CD14-positive monocyte (primary cell): ENCODE measurements around the gene MRPL21. TPM values are rescaled to one million over a fixed set of nuclear protein-coding genes. Genes with fewer than 3 reads are reported as not detected.

ENCODE experiments used
- DNase-seq, 3 donors: peaks; one replicate each; pipeline ENCODE4 v3.0.0-alpha.2; 2011 to 2022
- H2AFZ ChIP-seq: 2 replicates; pipeline ENCODE4 v1.6.0; 2012; ENCODE audit warnings: mild to moderate bottlenecking, low read depth, low read length, inconsistent platforms; ENCODE audit not compliant: insufficient read depth, poor library complexity, severe bottlenecking
- H3K27ac ChIP-seq, 2 donors: 1 replicate in 1 of 2; 2 replicates in 1 of 2; pipeline ENCODE4 v1.5.1; 2012 to 2013; ENCODE audit warnings: low read length in 2 of 2, control low read depth in 1 of 2, inconsistent platforms in 1 of 2, low read depth in 1 of 2, mild to moderate bottlenecking in 1 of 2
- H3K27me3 ChIP-seq, 2 donors: one replicate each; pipeline versions ENCODE4 v1.6.0 to v1.6.1; 2011 to 2013; ENCODE audit warnings: low read length in 2 of 2; ENCODE audit not compliant: control insufficient read depth in 2 of 2, insufficient read depth in 2 of 2
- H3K36me3 ChIP-seq, 2 donors: replicated peaks in 1 of 2; 1 replicate in 1 of 2; 2 replicates in 1 of 2; pipeline versions ENCODE4 v1.5.1 to v1.6.1; 2012 to 2013; ENCODE audit warnings: low read length in 2 of 2, control low read depth in 1 of 2, inconsistent platforms in 1 of 2, mild to moderate bottlenecking in 1 of 2; ENCODE audit not compliant: insufficient read depth in 2 of 2, control insufficient read depth in 1 of 2
- H3K4me1 ChIP-seq, 2 donors: 1 replicate in 1 of 2; 2 replicates in 1 of 2; pipeline versions ENCODE4 v1.5.1 to v1.6.1; 2012 to 2013; ENCODE audit warnings: low read length in 2 of 2, control low read depth in 1 of 2, inconsistent platforms in 1 of 2, mild to moderate bottlenecking in 1 of 2, moderate library complexity in 1 of 2; ENCODE audit not compliant: insufficient read depth in 2 of 2, control insufficient read depth in 1 of 2
- H3K4me2 ChIP-seq: replicated peaks from 2 replicates; pipeline ENCODE3; 2012; ENCODE audit warnings: low read length, moderate library complexity, mild to moderate bottlenecking; ENCODE audit not compliant: poor library complexity, severe bottlenecking; ENCODE audit errors: extremely low read depth
- H3K4me3 ChIP-seq, 3 experiments: fragments of 200-600 bp in 1 of 3; sonication (generic) in 1 of 3; replicated peaks in 1 of 3; 1 replicate in 2 of 3; 2 replicates in 1 of 3; pipeline ENCODE4 v1.5.1; 2011 to 2013; ENCODE audit warnings: low read length in 3 of 3, mild to moderate bottlenecking in 3 of 3, control low read depth in 2 of 3, low read depth in 2 of 3, inconsistent platforms in 1 of 3, moderate library complexity in 1 of 3
- H3K79me2 ChIP-seq: 2 replicates; pipeline ENCODE4 v1.6.0; 2012; ENCODE audit warnings: mild to moderate bottlenecking, control low read depth, inconsistent platforms, low read length, moderate library complexity; ENCODE audit not compliant: insufficient read depth
- H3K9ac ChIP-seq: 2 replicates; pipeline ENCODE4 v1.6.0; 2017; ENCODE audit warnings: low read length, mild to moderate bottlenecking; ENCODE audit not compliant: insufficient read depth, poor library complexity, severe bottlenecking
- H3K9me3 ChIP-seq, 2 donors: replicated peaks in 1 of 2; 1 replicate in 1 of 2; 2 replicates in 1 of 2; pipeline versions ENCODE4 v1.5.1 to v1.6.1; 2012 to 2013; ENCODE audit warnings: low read length in 2 of 2, control low read depth in 1 of 2; ENCODE audit not compliant: control insufficient read depth in 1 of 2, insufficient read depth in 1 of 2
- H4K20me1 ChIP-seq: 2 replicates; pipeline ENCODE4 v1.6.0; 2012; ENCODE audit warnings: mild to moderate bottlenecking, low read length, control low read depth, moderate library complexity; ENCODE audit not compliant: insufficient read depth
- H3K27ac Mint-ChIP-seq, 7 donors: one replicate each; pipeline ENCODE4 v1.8.0; 2020; ENCODE audit warnings: mild to moderate bottlenecking in 7 of 7, mixed read lengths in 7 of 7, moderate library complexity in 6 of 7, inconsistent platforms in 2 of 7
- H3K27me3 Mint-ChIP-seq, 3 donors: one replicate each; pipeline ENCODE4 v1.8.0; 2021 to 2022; ENCODE audit warnings: low read depth in 3 of 3, mild to moderate bottlenecking in 3 of 3, mixed read lengths in 3 of 3, moderate library complexity in 3 of 3, inconsistent platforms in 1 of 3
- H3K36me3 Mint-ChIP-seq, 2 donors: one replicate each; pipeline ENCODE4 v1.8.0; 2020; ENCODE audit warnings: mixed read lengths in 2 of 2, inconsistent platforms in 1 of 2, mild to moderate bottlenecking in 1 of 2
- H3K4me1 Mint-ChIP-seq: one replicate; pipeline ENCODE4 v1.8.0; 2020; ENCODE audit warnings: mild to moderate bottlenecking, mixed read lengths
- H3K4me3 Mint-ChIP-seq, 2 donors: one replicate each; pipeline ENCODE4 v1.8.0; 2020; ENCODE audit warnings: mild to moderate bottlenecking in 2 of 2, mixed read lengths in 2 of 2, moderate library complexity in 1 of 2
- H3K9me3 Mint-ChIP-seq, 7 donors: one replicate each; pipeline ENCODE4 v1.8.0; 2020 to 2022; ENCODE audit warnings: mixed read lengths in 7 of 7, mild to moderate bottlenecking in 6 of 7, moderate library complexity in 6 of 7, inconsistent platforms in 2 of 7
- CTCF ChIP-seq: fragments of 200-600 bp; IDR thresholded peaks from one replicate; pipeline ENCODE4 v1.8.0; 2022; ENCODE audit warnings: antibody characterized with exemption, mild to moderate bottlenecking
- WGBS: methylation state at CpG from one replicate; pipeline ENCODE4 v1.1.5; 2013; ENCODE audit warnings: missing lambda C conversion rate; ENCODE audit not compliant: insufficient coverage; 5-methylcytosine and 5-hydroxymethylcytosine counted together
- intact Hi-C, 2 donors: fragments of 100-400 bp; cut with micrococcal nuclease; formaldehyde crosslinking; loops; one replicate each; pipeline versions ENCODE4 v1.15.0 to v1.15.1; 2023
- polyA plus RNA-seq, 3 donors: library from polyadenylated mRNA; depleted of rRNA in 1 of 3; unstranded in 2 of 3; stranded (reverse) in 1 of 3; fragments of 300-500 nt in 2 of 3; fragments of >200 nt in 1 of 3; fragmentation: Illumina TruSeq in 2 of 3; gene quantifications; 1 replicate in 2 of 3; 2 replicates in 1 of 3; pipeline ENCODE4 v1.2.3, GENCODE V29; 2012 to 2021

The MRPL21 gene
- polyA plus RNA-seq, 3 donors: 38.8 to 138 (median 104) TPM

- intact Hi-C loops: loop anchor here (5.0 kb wide), 1 partner anchor 60 kb away; the partner anchor contains the start of genes IGHMBP2 (in 2 of the 2) and MRPL21 (in 2 of the 2)
- peak overlapping the region; percentile 60 for H3K9ac ChIP-seq
- no peaks in the 10 kb centered on the region for H3K27me3 ChIP-seq
- H3K27ac Mint-ChIP-seq: peak overlapping the region; percentile 45 to 90 (median 85)
- no peaks in the 10 kb centered on the region for H3K9me3 Mint-ChIP-seq
- H3K27ac ChIP-seq: peak overlapping the region; percentile 63 to 77
- TF ChIP-seq CTCF: no peak
- DNase-seq: no peak
- peaks cover 23% of the 10 kb centered on the region for H4K20me1 ChIP-seq
- peak overlapping the region; percentile 88 for H2AFZ ChIP-seq
- H3K36me3 ChIP-seq: no peaks in the 10 kb centered on the region
- H3K4me3 ChIP-seq: peak overlapping the region; percentile 80 to 89 (median 85)
- H3K27me3 Mint-ChIP-seq: peaks cover 4 to 14% (median 6%) of the 10 kb centered on the region in 3 donors
- peaks cover 44% of the 10 kb centered on the region for H3K4me1 Mint-ChIP-seq
- peak overlapping the region; percentile 95 to 97 for H3K4me3 Mint-ChIP-seq
- peak overlapping the region; percentile 98 for H3K4me2 ChIP-seq
- H3K9me3 ChIP-seq: no peaks in the 10 kb centered on the region
- no peaks in the 10 kb centered on the region for H3K36me3 Mint-ChIP-seq
- peaks cover 48 to 63% of the 10 kb centered on the region in 2 donors for H3K4me1 ChIP-seq
- H3K79me2 ChIP-seq: peaks cover 45% of the 10 kb centered on the region
- 12% methylated on average over 8 of the region's 25 CpGs for WGBS
Observed at GRCh38 chr11:68842427-68843051, 61.1 kb downstream of the MRPL21 start.

GRCh38 chr11:68841718-68842426, 61.8 kb downstream of the MRPL21 start, which contains the start of gene CPT1A:
CPT1A (minus strand) TSS chr11:68841916; CDS start chr11:68815474, 26,442 bp downstream.
- peak within 1 kb of the TSS; percentile 98 for H3K4me2 ChIP-seq
- Mint-ChIP-seq H3K4me1 (peaks cover 50% of the 10 kb centered on the region), H3K36me3 (peaks cover 0 to 5% of the 10 kb centered on the region in 2 donors), H3K9me3 (no peaks in the 10 kb centered on the region), H3K27me3 (peaks cover 4 to 14% (median 6%) of the 10 kb centered on the region in 3 donors), H3K4me3 (peak within 1 kb of the TSS; percentile 95 to 97), H3K27ac (peak within 1 kb of the TSS; percentile 45 to 93 (median 83))
- peak within 1 kb of the TSS; percentile 88 for H2AFZ ChIP-seq
- peak; percentile 38 to 65 (median 62) for DNase-seq
- no peaks in the 10 kb centered on the region for H3K36me3 ChIP-seq
- H3K9me3 ChIP-seq: no peaks in the 10 kb centered on the region
- peaks cover 51% of the 10 kb centered on the region for H3K79me2 ChIP-seq
- intact Hi-C loops: loop anchor here (5.0 kb wide), 1 partner anchor 60 kb away; the partner anchor contains the start of genes IGHMBP2 (in 2 of the 2) and MRPL21 (in 2 of the 2)
- H3K27ac ChIP-seq: peak within 1 kb of the TSS; percentile 84 to 94
- WGBS: 2% methylated on average over 70 of the region's 82 CpGs
- H4K20me1 ChIP-seq: peaks cover 30% of the 10 kb centered on the region
- peaks cover 54 to 70% of the 10 kb centered on the region in 2 donors for H3K4me1 ChIP-seq
- H3K27me3 ChIP-seq: no peaks in the 10 kb centered on the region
- no peak for TF ChIP-seq CTCF
- peak within 1 kb of the TSS; percentile 86 for H3K9ac ChIP-seq
- peak within 1 kb of the TSS; percentile 85 to 91 (median 89) for H3K4me3 ChIP-seq
